RWPE1 (cell line): ENCODE data around the gene RYR3.

Experiments
- CTCF ChIA-PET: fragments of 350-600 bp; sonication (Branson Sonifier 250); formaldehyde crosslinking; extraction: SDS; loops from one replicate; lab custom pipeline; 2021; lab: Yijun Ruan, JAX
- POLR2A ChIA-PET: fragments of 400-600 bp; formaldehyde crosslinking; extraction: SDS; loops from one replicate; lab custom pipeline; 2020; ENCODE audit warnings: antibody characterized with exemption; ENCODE audit not compliant: low non-redundant PET; lab: Yijun Ruan, JAX
- DNase-seq: peaks from one replicate; pipeline ENCODE4 v3.0.0; 2012; ENCODE audit warnings: low spot score
- H3K27ac ChIP-seq: fragments of 450-650 bp; 2 replicates; pipeline ENCODE4 v1.5.1; 2017
- CTCF ChIP-seq: fragments of 450-650 bp; conservative IDR thresholded peaks from 2 replicates; pipeline ENCODE4 v1.5.1; 2017; ENCODE audit warnings: low read depth, mild to moderate bottlenecking

RYR3 gene

GRCh38 chr15:33737687-33738601 lies 427.2 kb downstream of the RYR3 start:
- ChIA-PET CTCF (interaction anchor here (0.6 to 1.5 kb wide), 14 partner anchors 12 to 1094 kb away, joined by 3 to 7 read pairs (median 3); no protein-coding TSS in a partner anchor), POLR2A (no interaction called here)
- peak; percentile 72 for DNase-seq
- peak; percentile 89 for TF ChIP-seq CTCF
- H3K27ac ChIP-seq = no peak overlapping the region

GRCh38 chr15:33738941-33739664 lies 428.3 kb downstream of the RYR3 start:
- ChIA-PET CTCF (interaction anchor here (0.9 to 1.7 kb wide), 3 partner anchors 9 to 446 kb away, joined by 3 to 5 read pairs (median 3); no protein-coding TSS in a partner anchor), POLR2A (no interaction called here)
- no peak overlapping the region for H3K27ac ChIP-seq
- no peak for TF ChIP-seq CTCF
- no peak for DNase-seq

GRCh38 chr15:33742306-33742705 lies 431.5 kb downstream of the RYR3 start:
- H3K27ac ChIP-seq = no peak overlapping the region
- CTCF ChIA-PET = interaction anchor here (0.5 kb wide), 1 partner anchor 41 kb away, joined by 4 read pairs; no protein-coding TSS in a partner anchor
- POLR2A ChIA-PET = no interaction called here
- no peak for DNase-seq
- TF ChIP-seq CTCF = no peak

- ChIA-PET POLR2A (no interaction called here), CTCF (no interaction called here)
- no peak for DNase-seq
- no peak for TF ChIP-seq CTCF
- H3K27ac ChIP-seq = no peak overlapping the region
Observed at GRCh38 chr15:33742800-33743199, 432.0 kb downstream of the RYR3 start.

- no peak for DNase-seq
- POLR2A ChIA-PET = no interaction called here
- TF ChIP-seq CTCF = no peak
- CTCF ChIA-PET = no interaction called here
- H3K27ac ChIP-seq = no peak overlapping the region
Observed at GRCh38 chr15:33746203-33746602, 435.4 kb downstream of the RYR3 start.

GRCh38 chr15:33753012-33753411 lies 442.2 kb downstream of the RYR3 start:
- H3K27ac ChIP-seq = no peak overlapping the region
- no peak for TF ChIP-seq CTCF
- DNase-seq = no peak
- ChIA-PET CTCF (interaction anchor here (0.9 kb wide), 1 partner anchor 258 kb away, joined by 3 read pairs; no protein-coding TSS in a partner anchor), POLR2A (no interaction called here)
